GM23338 (cell line): Measurements from ENCODE around the gene GPN3. TPM values are rescaled to one million over a fixed set of nuclear protein-coding genes. Genes with fewer than 3 reads are reported as not detected.

Experiments used
- ATAC-seq: fragments of 200-7000 bp; cut with Tn5 transposase; 3 replicates; pipeline ENCODE4 v1.9.1; 2020
- DNase-seq: peaks from one replicate; pipeline ENCODE4 v3.0.0-alpha.2; 2015; ENCODE audit warnings: low spot score
- H2AFZ ChIP-seq: fragments of 200-600 bp; sonication (generic); 2 replicates; pipeline ENCODE4 v1.8.0; 2016; ENCODE audit warnings: antibody characterized with exemption, mild to moderate bottlenecking, moderate library complexity
- H3F3A ChIP-seq: fragments of 200-600 bp; sonication (generic); replicated peaks from 2 replicates; pipeline ENCODE4 v1.8.0; 2017; ENCODE audit warnings: antibody characterized with exemption, mixed run types, low read depth
- H3K27ac ChIP-seq: fragments of 200-600 bp; sonication (generic); 2 replicates; pipeline ENCODE4 v1.6.1; 2016; ENCODE audit warnings: low read depth
- H3K27me3 ChIP-seq: fragments of 200-600 bp; sonication (generic); 2 replicates; pipeline ENCODE4 v1.8.0; 2016; ENCODE audit warnings: mild to moderate bottlenecking, mixed run types, moderate library complexity; ENCODE audit not compliant: insufficient read depth
- H3K36me3 ChIP-seq: fragments of 200-600 bp; sonication (generic); 2 replicates; pipeline ENCODE4 v1.8.0; 2016; ENCODE audit warnings: mild to moderate bottlenecking; ENCODE audit not compliant: insufficient read depth
- H3K4me1 ChIP-seq: fragments of 200-600 bp; sonication (generic); 2 replicates; pipeline ENCODE4 v1.8.0; 2016; ENCODE audit warnings: mild to moderate bottlenecking, moderate library complexity; ENCODE audit not compliant: insufficient read depth
- H3K4me2 ChIP-seq: fragments of 200-600 bp; sonication (generic); 2 replicates; pipeline ENCODE4 v1.7.1; 2017; ENCODE audit warnings: mixed run types
- H3K4me3 ChIP-seq: fragments of 200-600 bp; sonication (generic); 2 replicates; pipeline ENCODE4 v1.6.1; 2016; ENCODE audit warnings: mixed run types
- H3K79me2 ChIP-seq: fragments of 200-600 bp; sonication (generic); replicated peaks from 2 replicates; pipeline ENCODE4 v1.8.0; 2017; ENCODE audit warnings: mild to moderate bottlenecking; ENCODE audit not compliant: insufficient read depth
- H3K9me2 ChIP-seq: fragments of 200-600 bp; sonication (generic); 2 replicates; pipeline ENCODE4 v1.8.0; 2017; ENCODE audit not compliant: insufficient read depth
- H4K20me1 ChIP-seq: fragments of 200-600 bp; sonication (generic); replicated peaks from 2 replicates; pipeline ENCODE4 v1.8.0; 2017; ENCODE audit warnings: mild to moderate bottlenecking; ENCODE audit not compliant: insufficient read depth
- H3K27ac Mint-ChIP-seq: 2 replicates; pipeline ENCODE4 v1.8.0; 2020; ENCODE audit warnings: inconsistent platforms, mild to moderate bottlenecking, moderate library complexity, mixed read lengths
- H3K27me3 Mint-ChIP-seq: 3 replicates; pipeline ENCODE4 v1.8.0; 2022; ENCODE audit warnings: low read depth, mild to moderate bottlenecking, moderate library complexity, mixed read lengths, inconsistent platforms; ENCODE audit not compliant: insufficient read depth, poor library complexity
- H3K36me3 Mint-ChIP-seq: 3 replicates; pipeline ENCODE4 v1.8.0; 2021; ENCODE audit warnings: low read depth, mild to moderate bottlenecking, inconsistent platforms, moderate library complexity, mixed read lengths
- H3K4me1 Mint-ChIP-seq: 3 replicates; pipeline ENCODE4 v1.8.0; 2020; ENCODE audit warnings: mild to moderate bottlenecking, inconsistent platforms, mixed read lengths
- H3K4me3 Mint-ChIP-seq: 3 replicates; pipeline ENCODE4 v1.8.0; 2021; ENCODE audit warnings: moderate library complexity, mild to moderate bottlenecking, inconsistent platforms, mixed read lengths
- H3K9me3 Mint-ChIP-seq: 3 replicates; pipeline ENCODE4 v1.8.0; 2020; ENCODE audit warnings: moderate library complexity, mild to moderate bottlenecking, inconsistent platforms, mixed read lengths
- EZH2 ChIP-seq: fragments of 200-600 bp; sonication (generic); IDR thresholded peaks from one replicate; pipeline ENCODE4 v1.8.0; 2017; ENCODE audit warnings: antibody characterized with exemption, mild to moderate bottlenecking, low read depth; ENCODE audit not compliant: unreplicated experiment
- JUNB ChIP-seq: IDR thresholded peaks from one replicate; pipeline ENCODE4 v1.6.1; 2016; ENCODE audit warnings: antibody characterized with exemption; ENCODE audit not compliant: unreplicated experiment
- POLR2AphosphoS5 ChIP-seq: IDR thresholded peaks from 2 replicates; pipeline ENCODE4 v1.6.1; 2016; ENCODE audit warnings: antibody characterized with exemption, low read depth
- REST ChIP-seq: IDR thresholded peaks from one replicate; pipeline ENCODE4 v1.6.1; 2018; ENCODE audit warnings: antibody characterized with exemption; ENCODE audit not compliant: unreplicated experiment
- STAT1 ChIP-seq: IDR thresholded peaks from one replicate; pipeline ENCODE4 v1.6.1; 2016; ENCODE audit warnings: antibody characterized with exemption; ENCODE audit not compliant: unreplicated experiment
- ZNF114 ChIP-seq: fragments of 250-450 bp; sonication (Bioruptor Pico); IDR thresholded peaks from 2 replicates; pipeline ENCODE4 v1.5.0; 2020; ENCODE audit warnings: mild to moderate bottlenecking, moderate library complexity
- ZNF331 ChIP-seq: fragments of 250-450 bp; sonication (Bioruptor Pico); IDR thresholded peaks from 2 replicates; pipeline ENCODE4 v1.5.0; 2020; ENCODE audit warnings: low read depth, mild to moderate bottlenecking, moderate library complexity
- polyA plus RNA-seq: library from polyadenylated mRNA; unstranded; fragments of >200 nt; fragmentation: Nextera tagmentation; extraction: Ambion mirVana; gene quantifications from 2 replicates; pipeline ENCODE4 v1.2.1, GENCODE V29; 2016
- total RNA-seq: library from RNA; depleted of rRNA; stranded (reverse); fragments of >200 nt; shearing (Covaris generic); gene quantifications from 2 replicates; pipeline ENCODE4 v1.2.3, GENCODE V29; 2014
- TF ChIP-seq, protein P1 (sequence below), 2 experiments: fragments of 200-600 bp in 1 of 2; sonication (generic) in 1 of 2; conservative IDR thresholded peaks; 2 replicates each; pipeline versions ENCODE4 v1.5.1 to v1.6.1; 2016 to 2017; ENCODE audit warnings: antibody characterized with exemption in 2 of 2, low read depth in 2 of 2, mild to moderate bottlenecking in 2 of 2, moderate library complexity in 1 of 2
- TF ChIP-seq, protein P2 (sequence below): IDR thresholded peaks from 2 replicates; pipeline ENCODE4 v1.6.1; 2016; ENCODE audit warnings: antibody characterized with exemption

Gene GPN3
- total and polyA plus RNA-seq, 2 experiments from 2014 or later, result 45.0 to 108 TPM

DNA sequence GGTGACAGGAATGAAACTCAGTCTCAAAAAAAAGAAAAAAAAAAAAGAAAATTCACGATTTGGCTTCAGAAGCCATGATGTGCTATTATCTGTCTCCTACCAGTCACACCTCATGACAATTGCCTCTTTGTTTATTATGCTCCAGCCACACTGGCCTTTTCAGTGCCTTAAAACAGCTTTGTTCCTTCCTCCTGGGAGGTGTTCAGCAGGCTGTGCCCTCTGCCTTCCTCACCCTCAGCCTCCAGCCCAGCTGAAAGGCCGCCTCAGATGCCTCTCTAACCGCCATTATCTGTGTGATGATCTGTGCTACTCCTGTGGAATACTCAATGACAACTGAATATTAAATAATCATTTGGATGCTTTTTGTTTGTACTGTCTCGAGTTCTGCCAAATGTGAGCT, 9.3 kb downstream of the GPN3 start (continued):
- TF ChIP-seq REST (no peak), ZNF114 (CRISPR knock-in tag) (no peak)

- H3K36me3 Mint-ChIP-seq, result peaks cover 46% of the 10 kb centered on the region
- Histone ChIP-seq H3K79me2 (peaks cover 9% of the 10 kb centered on the region), H3K27ac (no peak overlapping the region), H3K9me2 (no peaks in the 10 kb centered on the region), H2AFZ (no peak overlapping the region), H4K20me1 (0 out of 2 replicates have a peak, but pooled peaks cover 7% of the 10 kb centered on the region), H3K4me1 (no peaks in the 10 kb centered on the region), H3F3A (peaks cover 8% of the 10 kb centered on the region; the same call in 1 of the 2 replicates), H3K27me3 (no peaks in the 10 kb centered on the region), H3K4me3 (no peak overlapping the region), H3K4me2 (no peak overlapping the region), H3K36me3 (peaks cover 35% of the 10 kb centered on the region; the same call in 1 of the 2 replicates)
- no peak for TF ChIP-seq ZNF331 (CRISPR knock-in tag)
- TF ChIP-seq STAT1, result no peak
- TF ChIP-seq ZNF114 (CRISPR knock-in tag), result no peak
- TF ChIP-seq EZH2, result no peak
- TF ChIP-seq, protein P1, sequence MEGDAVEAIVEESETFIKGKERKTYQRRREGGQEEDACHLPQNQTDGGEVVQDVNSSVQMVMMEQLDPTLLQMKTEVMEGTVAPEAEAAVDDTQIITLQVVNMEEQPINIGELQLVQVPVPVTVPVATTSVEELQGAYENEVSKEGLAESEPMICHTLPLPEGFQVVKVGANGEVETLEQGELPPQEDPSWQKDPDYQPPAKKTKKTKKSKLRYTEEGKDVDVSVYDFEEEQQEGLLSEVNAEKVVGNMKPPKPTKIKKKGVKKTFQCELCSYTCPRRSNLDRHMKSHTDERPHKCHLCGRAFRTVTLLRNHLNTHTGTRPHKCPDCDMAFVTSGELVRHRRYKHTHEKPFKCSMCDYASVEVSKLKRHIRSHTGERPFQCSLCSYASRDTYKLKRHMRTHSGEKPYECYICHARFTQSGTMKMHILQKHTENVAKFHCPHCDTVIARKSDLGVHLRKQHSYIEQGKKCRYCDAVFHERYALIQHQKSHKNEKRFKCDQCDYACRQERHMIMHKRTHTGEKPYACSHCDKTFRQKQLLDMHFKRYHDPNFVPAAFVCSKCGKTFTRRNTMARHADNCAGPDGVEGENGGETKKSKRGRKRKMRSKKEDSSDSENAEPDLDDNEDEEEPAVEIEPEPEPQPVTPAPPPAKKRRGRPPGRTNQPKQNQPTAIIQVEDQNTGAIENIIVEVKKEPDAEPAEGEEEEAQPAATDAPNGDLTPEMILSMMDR (conservative IDR thresholded peaks at IDR 0.05; ENCODE audit: low read depth in 2 of 2), result no peak
- no peak for TF ChIP-seq JUNB
- TF ChIP-seq, protein P2, sequence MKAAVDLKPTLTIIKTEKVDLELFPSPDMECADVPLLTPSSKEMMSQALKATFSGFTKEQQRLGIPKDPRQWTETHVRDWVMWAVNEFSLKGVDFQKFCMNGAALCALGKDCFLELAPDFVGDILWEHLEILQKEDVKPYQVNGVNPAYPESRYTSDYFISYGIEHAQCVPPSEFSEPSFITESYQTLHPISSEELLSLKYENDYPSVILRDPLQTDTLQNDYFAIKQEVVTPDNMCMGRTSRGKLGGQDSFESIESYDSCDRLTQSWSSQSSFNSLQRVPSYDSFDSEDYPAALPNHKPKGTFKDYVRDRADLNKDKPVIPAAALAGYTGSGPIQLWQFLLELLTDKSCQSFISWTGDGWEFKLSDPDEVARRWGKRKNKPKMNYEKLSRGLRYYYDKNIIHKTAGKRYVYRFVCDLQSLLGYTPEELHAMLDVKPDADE, result no peak
- no peak for TF ChIP-seq POLR2AphosphoS5
- no peak for DNase-seq
- H3K27me3 Mint-ChIP-seq, result peaks cover 8% of the 10 kb centered on the region
- H3K4me1 Mint-ChIP-seq, result peaks cover 5% of the 10 kb centered on the region; the same call in 2 of the 3 replicates
- no peak overlapping the region for H3K4me3 Mint-ChIP-seq
- ATAC-seq, result no peak
- no peak overlapping the region for H3K27ac Mint-ChIP-seq
- no peaks in the 10 kb centered on the region for H3K9me3 Mint-ChIP-seq
Measured at GRCh38 chr12:110453569-110454296, 14.3 kb downstream of the GPN3 start.
